Esophagus muscularis mucosa (tissue), 4 donors: ENCODE results near the gene VPS39.

ENCODE experiments used
- CTCF ChIP-seq, 3 experiments: fragments of 200-600 bp in 2 of 3; fragments of 450-650 bp in 1 of 3; sonication (generic) in 2 of 3; IDR thresholded peaks; one replicate each; pipeline ENCODE4 v1.5.1; 2017 to 2019; ENCODE audit warnings: antibody characterized with exemption in 3 of 3, mild to moderate bottlenecking in 2 of 3, moderate library complexity in 1 of 3
- EP300 ChIP-seq: sonication (generic); formaldehyde crosslinking; IDR thresholded peaks from one replicate; pipeline ENCODE4 v1.6.1; 2017; ENCODE audit warnings: antibody characterized with exemption
- POLR2A ChIP-seq: fragments of 450-650 bp; IDR thresholded peaks from one replicate; pipeline ENCODE4 v1.6.1; 2017; ENCODE audit warnings: antibody characterized with exemption, moderate library complexity, mild to moderate bottlenecking, low read depth
- POLR2AphosphoS5 ChIP-seq, 2 donors: sonication (generic); formaldehyde crosslinking; IDR thresholded peaks; one replicate each; pipeline ENCODE4 v1.6.1; 2017; ENCODE audit warnings: antibody characterized with exemption in 2 of 2

- TF ChIP-seq POLR2AphosphoS5 (IDR thresholded peaks at IDR 0.05) (no peak), CTCF (IDR thresholded peaks at IDR 0.05) (no peak), POLR2A (no peak), EP300 (no peak)
Observed at GRCh38 chr15:42182961-42183360, 25.1 kb downstream of the VPS39 start.
